GM10847 (cell line): Measurements from ENCODE around the gene PON2.

ENCODE experiments used
- POLR2A ChIP-seq: IDR thresholded peaks from 2 replicates; pipeline ENCODE4 v1.6.1; 2011; ENCODE audit not compliant: insufficient read length; ENCODE audit errors: extremely low read depth

PON2 gene

GRCh38 chr7:95469187-95469586 is 34.4 kb upstream of the PON2 start:
- TF ChIP-seq POLR2A, result no peak

- TF ChIP-seq POLR2A, result no peak
These were observed 33.2 kb upstream of the PON2 start for GRCh38 chr7:95467912-95468607.

- TF ChIP-seq POLR2A, result no peak
These were observed 23.1 kb upstream of the PON2 start for GRCh38 chr7:95457947-95458346.

GRCh38 chr7:95454438-95455045 is 19.7 kb upstream of the PON2 start:
- no peak for TF ChIP-seq POLR2A

- TF ChIP-seq POLR2A, result no peak
These were observed 11.8 kb upstream of the PON2 start for GRCh38 chr7:95446618-95447017.

GRCh38 chr7:95444796-95445195 is 10.0 kb upstream of the PON2 start:
- TF ChIP-seq POLR2A, result no peak

GRCh38 chr7:95441042-95441823 is 6.4 kb upstream of the PON2 start:
- TF ChIP-seq POLR2A, result no peak

GRCh38 chr7:95440394-95441038 is 5.7 kb upstream of the PON2 start:
- no peak for TF ChIP-seq POLR2A

- no peak for TF ChIP-seq POLR2A
These were observed 1.6 kb upstream of the PON2 start for GRCh38 chr7:95436407-95436806.

GRCh38 chr7:95435422-95435780 is 573 bp upstream of the PON2 start:
- no peak for TF ChIP-seq POLR2A

GRCh38 chr7:95433952-95434556 is 774 bp downstream of the PON2 start:
- TF ChIP-seq POLR2A, result no peak

- TF ChIP-seq POLR2A, result no peak
These were observed 1.7 kb downstream of the PON2 start for GRCh38 chr7:95433129-95433528.

- no peak for TF ChIP-seq POLR2A
These were observed 2.2 kb downstream of the PON2 start for GRCh38 chr7:95432606-95433005.

- no peak for TF ChIP-seq POLR2A
These were observed 4.0 kb downstream of the PON2 start for GRCh38 chr7:95430864-95431263.

GRCh38 chr7:95429241-95429990 is 5.4 kb downstream of the PON2 start:
- no peak for TF ChIP-seq POLR2A
